ENCODE data around the gene DMRTC1B.
"Not testable (repeated sequence)": the region's sequence is repeated elsewhere in the genome, so short reads cannot be mapped to it uniquely, and the experiment has no call there.

- not testable (repeated sequence) for TF ChIP-seq CTCF (conservative IDR thresholded peaks at IDR 0.05; ENCODE audit: low read depth, low read length); EZH2 (IDR thresholded peaks at IDR 0.05; ENCODE audit: borderline replicate concordance, low read depth, low read length, poor library complexity, severe bottlenecking)
These were observed 31.1 kb upstream of the DMRTC1B start for GRCh38 chrX:72745546-72745945.

All from A673 (cell line).